GM23338 (cell line): Measurements from ENCODE around the gene GUCY1A2. TPM values are rescaled to one million over a fixed set of nuclear protein-coding genes. Genes with fewer than 3 reads are reported as not detected.

Experiments
- ATAC-seq: fragments of 200-7000 bp; cut with Tn5 transposase; 3 replicates; pipeline ENCODE4 v1.9.1; 2020
- DNase-seq: peaks from one replicate; pipeline ENCODE4 v3.0.0-alpha.2; 2015; ENCODE audit warnings: low spot score
- H2AFZ ChIP-seq: fragments of 200-600 bp; sonication (generic); 2 replicates; pipeline ENCODE4 v1.8.0; 2016; ENCODE audit warnings: antibody characterized with exemption, mild to moderate bottlenecking, moderate library complexity
- H3F3A ChIP-seq: fragments of 200-600 bp; sonication (generic); replicated peaks from 2 replicates; pipeline ENCODE4 v1.8.0; 2017; ENCODE audit warnings: antibody characterized with exemption, mixed run types, low read depth
- H3K27ac ChIP-seq: fragments of 200-600 bp; sonication (generic); 2 replicates; pipeline ENCODE4 v1.6.1; 2016; ENCODE audit warnings: low read depth
- H3K27me3 ChIP-seq: fragments of 200-600 bp; sonication (generic); 2 replicates; pipeline ENCODE4 v1.8.0; 2016; ENCODE audit warnings: mild to moderate bottlenecking, mixed run types, moderate library complexity; ENCODE audit not compliant: insufficient read depth
- H3K36me3 ChIP-seq: fragments of 200-600 bp; sonication (generic); 2 replicates; pipeline ENCODE4 v1.8.0; 2016; ENCODE audit warnings: mild to moderate bottlenecking; ENCODE audit not compliant: insufficient read depth
- H3K4me1 ChIP-seq: fragments of 200-600 bp; sonication (generic); 2 replicates; pipeline ENCODE4 v1.8.0; 2016; ENCODE audit warnings: mild to moderate bottlenecking, moderate library complexity; ENCODE audit not compliant: insufficient read depth
- H3K4me2 ChIP-seq: fragments of 200-600 bp; sonication (generic); 2 replicates; pipeline ENCODE4 v1.7.1; 2017; ENCODE audit warnings: mixed run types
- H3K4me3 ChIP-seq: fragments of 200-600 bp; sonication (generic); 2 replicates; pipeline ENCODE4 v1.6.1; 2016; ENCODE audit warnings: mixed run types
- H3K79me2 ChIP-seq: fragments of 200-600 bp; sonication (generic); replicated peaks from 2 replicates; pipeline ENCODE4 v1.8.0; 2017; ENCODE audit warnings: mild to moderate bottlenecking; ENCODE audit not compliant: insufficient read depth
- H3K9me2 ChIP-seq: fragments of 200-600 bp; sonication (generic); 2 replicates; pipeline ENCODE4 v1.8.0; 2017; ENCODE audit not compliant: insufficient read depth
- H4K20me1 ChIP-seq: fragments of 200-600 bp; sonication (generic); replicated peaks from 2 replicates; pipeline ENCODE4 v1.8.0; 2017; ENCODE audit warnings: mild to moderate bottlenecking; ENCODE audit not compliant: insufficient read depth
- H3K27ac Mint-ChIP-seq: 2 replicates; pipeline ENCODE4 v1.8.0; 2020; ENCODE audit warnings: inconsistent platforms, mild to moderate bottlenecking, moderate library complexity, mixed read lengths
- H3K27me3 Mint-ChIP-seq: 3 replicates; pipeline ENCODE4 v1.8.0; 2022; ENCODE audit warnings: low read depth, mild to moderate bottlenecking, moderate library complexity, mixed read lengths, inconsistent platforms; ENCODE audit not compliant: insufficient read depth, poor library complexity
- H3K36me3 Mint-ChIP-seq: 3 replicates; pipeline ENCODE4 v1.8.0; 2021; ENCODE audit warnings: low read depth, mild to moderate bottlenecking, inconsistent platforms, moderate library complexity, mixed read lengths
- H3K4me1 Mint-ChIP-seq: 3 replicates; pipeline ENCODE4 v1.8.0; 2020; ENCODE audit warnings: mild to moderate bottlenecking, inconsistent platforms, mixed read lengths
- H3K4me3 Mint-ChIP-seq: 3 replicates; pipeline ENCODE4 v1.8.0; 2021; ENCODE audit warnings: moderate library complexity, mild to moderate bottlenecking, inconsistent platforms, mixed read lengths
- H3K9me3 Mint-ChIP-seq: 3 replicates; pipeline ENCODE4 v1.8.0; 2020; ENCODE audit warnings: moderate library complexity, mild to moderate bottlenecking, inconsistent platforms, mixed read lengths
- CREB1 ChIP-seq: fragments of 250-450 bp; sonication (Bioruptor Pico); IDR thresholded peaks from 2 replicates; pipeline ENCODE4 v1.5.0; 2020; ENCODE audit warnings: low read depth, mild to moderate bottlenecking, moderate library complexity
- EZH2 ChIP-seq: fragments of 200-600 bp; sonication (generic); IDR thresholded peaks from one replicate; pipeline ENCODE4 v1.8.0; 2017; ENCODE audit warnings: antibody characterized with exemption, mild to moderate bottlenecking, low read depth; ENCODE audit not compliant: unreplicated experiment
- EZH2phosphoT487 ChIP-seq: fragments of 200-600 bp; sonication (generic); IDR thresholded peaks from one replicate; pipeline ENCODE4 v1.8.1; 2018; ENCODE audit warnings: antibody characterized with exemption; ENCODE audit not compliant: unreplicated experiment
- JUNB ChIP-seq: IDR thresholded peaks from one replicate; pipeline ENCODE4 v1.6.1; 2016; ENCODE audit warnings: antibody characterized with exemption; ENCODE audit not compliant: unreplicated experiment
- NANOG ChIP-seq: IDR thresholded peaks from 2 replicates; pipeline ENCODE4 v1.6.1; 2016; ENCODE audit warnings: antibody characterized with exemption, borderline replicate concordance
- POLR2AphosphoS5 ChIP-seq: IDR thresholded peaks from 2 replicates; pipeline ENCODE4 v1.6.1; 2016; ENCODE audit warnings: antibody characterized with exemption, low read depth
- STAT1 ChIP-seq: IDR thresholded peaks from one replicate; pipeline ENCODE4 v1.6.1; 2016; ENCODE audit warnings: antibody characterized with exemption; ENCODE audit not compliant: unreplicated experiment
- ZNF114 ChIP-seq: fragments of 250-450 bp; sonication (Bioruptor Pico); IDR thresholded peaks from 2 replicates; pipeline ENCODE4 v1.5.0; 2020; ENCODE audit warnings: mild to moderate bottlenecking, moderate library complexity
- ZNF331 ChIP-seq: fragments of 250-450 bp; sonication (Bioruptor Pico); IDR thresholded peaks from 2 replicates; pipeline ENCODE4 v1.5.0; 2020; ENCODE audit warnings: low read depth, mild to moderate bottlenecking, moderate library complexity
- polyA plus RNA-seq: library from polyadenylated mRNA; unstranded; fragments of >200 nt; fragmentation: Nextera tagmentation; extraction: Ambion mirVana; gene quantifications from 2 replicates; pipeline ENCODE4 v1.2.1, GENCODE V29; 2016
- total RNA-seq: library from RNA; depleted of rRNA; stranded (reverse); fragments of >200 nt; shearing (Covaris generic); gene quantifications from 2 replicates; pipeline ENCODE4 v1.2.3, GENCODE V29; 2014
- TF ChIP-seq, protein P1 (sequence below), 2 experiments: fragments of 200-600 bp in 1 of 2; sonication (generic) in 1 of 2; conservative IDR thresholded peaks; 2 replicates each; pipeline versions ENCODE4 v1.5.1 to v1.6.1; 2016 to 2017; ENCODE audit warnings: antibody characterized with exemption in 2 of 2, low read depth in 2 of 2, mild to moderate bottlenecking in 2 of 2, moderate library complexity in 1 of 2
- TF ChIP-seq, protein P2 (sequence below): IDR thresholded peaks from 2 replicates; pipeline ENCODE4 v1.6.1; 2016; ENCODE audit warnings: antibody characterized with exemption
- TF ChIP-seq, protein P3 (sequence below): IDR thresholded peaks from one replicate; pipeline ENCODE4 v1.6.1; 2018; ENCODE audit warnings: antibody characterized with exemption; ENCODE audit not compliant: unreplicated experiment

GUCY1A2 gene
- total and polyA plus RNA-seq, 2 experiments from 2014 or later, result 0.36 to 1.4 TPM

DNA sequence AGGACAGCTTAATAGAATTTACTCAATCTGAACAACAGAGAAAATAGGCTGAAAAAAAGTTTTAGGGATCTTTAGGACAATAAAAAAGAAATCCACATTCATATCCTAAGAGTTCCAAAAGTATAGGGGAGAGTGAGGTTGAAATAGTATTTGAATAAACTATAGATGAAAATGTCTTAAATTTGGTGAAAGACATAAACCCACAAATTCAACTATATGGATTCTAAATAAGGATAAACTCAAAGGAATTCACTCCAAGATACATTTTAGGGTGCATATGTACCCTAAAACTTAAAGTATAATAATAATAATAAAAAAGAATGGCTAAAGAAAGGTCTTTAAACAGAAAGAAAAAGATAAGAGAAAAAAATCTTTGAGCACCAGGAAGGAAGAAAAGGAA is 203.1 kb downstream of the GUCY1A2 start (continued):
- no peak for TF ChIP-seq STAT1
- no peak for TF ChIP-seq EZH2phosphoT487
- TF ChIP-seq NANOG, result no peak
- TF ChIP-seq EZH2, result no peak
- no peak for TF ChIP-seq CREB1
- no peak for TF ChIP-seq ZNF114 (CRISPR knock-in tag)
- TF ChIP-seq, protein P1, sequence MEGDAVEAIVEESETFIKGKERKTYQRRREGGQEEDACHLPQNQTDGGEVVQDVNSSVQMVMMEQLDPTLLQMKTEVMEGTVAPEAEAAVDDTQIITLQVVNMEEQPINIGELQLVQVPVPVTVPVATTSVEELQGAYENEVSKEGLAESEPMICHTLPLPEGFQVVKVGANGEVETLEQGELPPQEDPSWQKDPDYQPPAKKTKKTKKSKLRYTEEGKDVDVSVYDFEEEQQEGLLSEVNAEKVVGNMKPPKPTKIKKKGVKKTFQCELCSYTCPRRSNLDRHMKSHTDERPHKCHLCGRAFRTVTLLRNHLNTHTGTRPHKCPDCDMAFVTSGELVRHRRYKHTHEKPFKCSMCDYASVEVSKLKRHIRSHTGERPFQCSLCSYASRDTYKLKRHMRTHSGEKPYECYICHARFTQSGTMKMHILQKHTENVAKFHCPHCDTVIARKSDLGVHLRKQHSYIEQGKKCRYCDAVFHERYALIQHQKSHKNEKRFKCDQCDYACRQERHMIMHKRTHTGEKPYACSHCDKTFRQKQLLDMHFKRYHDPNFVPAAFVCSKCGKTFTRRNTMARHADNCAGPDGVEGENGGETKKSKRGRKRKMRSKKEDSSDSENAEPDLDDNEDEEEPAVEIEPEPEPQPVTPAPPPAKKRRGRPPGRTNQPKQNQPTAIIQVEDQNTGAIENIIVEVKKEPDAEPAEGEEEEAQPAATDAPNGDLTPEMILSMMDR (conservative IDR thresholded peaks at IDR 0.05; ENCODE audit: low read depth in 2 of 2), result no peak
- no peak for TF ChIP-seq ZNF331 (CRISPR knock-in tag)

DNA sequence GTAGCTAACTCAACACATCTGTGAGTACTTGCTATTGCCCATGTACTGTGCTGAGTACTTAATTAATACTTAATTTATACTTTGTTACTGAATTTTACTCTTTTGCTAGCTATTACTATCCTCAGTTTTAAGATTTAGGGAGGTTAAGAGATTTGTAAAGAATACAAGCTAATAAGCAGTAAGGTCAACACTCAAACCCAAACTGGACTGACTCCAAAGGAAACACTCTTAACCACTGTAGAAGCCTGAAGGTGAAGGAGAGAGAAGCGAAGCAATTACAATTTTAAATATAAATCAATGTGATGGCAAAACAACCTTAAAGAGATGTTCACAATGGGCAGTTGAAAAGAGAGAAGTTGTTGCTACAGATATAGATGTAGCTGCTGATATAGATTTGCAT is 204.5 kb downstream of the GUCY1A2 start:
- H2AFZ ChIP-seq, result no peak overlapping the region
- no peaks in the 10 kb centered on the region for H3K79me2 ChIP-seq
- H3K27ac ChIP-seq, result no peak overlapping the region
- DNase-seq (no peak), ATAC-seq (no peak)
- no peaks in the 10 kb centered on the region for H3K36me3 ChIP-seq
- H3K27me3 ChIP-seq, result no peaks in the 10 kb centered on the region
- Mint-ChIP-seq H3K36me3 (no peaks in the 10 kb centered on the region), H3K4me3 (no peak overlapping the region), H3K27me3 (no peaks in the 10 kb centered on the region), H3K27ac (no peak overlapping the region), H3K4me1 (no peaks in the 10 kb centered on the region), H3K9me3 (no peaks in the 10 kb centered on the region)
- no peaks in the 10 kb centered on the region for H3K4me1 ChIP-seq
- no peaks in the 10 kb centered on the region for H4K20me1 ChIP-seq
- H3K4me2 ChIP-seq, result no peak overlapping the region
- H3F3A ChIP-seq, result no peaks in the 10 kb centered on the region
- H3K4me3 ChIP-seq, result no peak overlapping the region
- H3K9me2 ChIP-seq, result no peaks in the 10 kb centered on the region
- TF ChIP-seq, protein P1 (conservative IDR thresholded peaks at IDR 0.05; ENCODE audit: low read depth in 2 of 2), result no peak
- TF ChIP-seq, protein P2, sequence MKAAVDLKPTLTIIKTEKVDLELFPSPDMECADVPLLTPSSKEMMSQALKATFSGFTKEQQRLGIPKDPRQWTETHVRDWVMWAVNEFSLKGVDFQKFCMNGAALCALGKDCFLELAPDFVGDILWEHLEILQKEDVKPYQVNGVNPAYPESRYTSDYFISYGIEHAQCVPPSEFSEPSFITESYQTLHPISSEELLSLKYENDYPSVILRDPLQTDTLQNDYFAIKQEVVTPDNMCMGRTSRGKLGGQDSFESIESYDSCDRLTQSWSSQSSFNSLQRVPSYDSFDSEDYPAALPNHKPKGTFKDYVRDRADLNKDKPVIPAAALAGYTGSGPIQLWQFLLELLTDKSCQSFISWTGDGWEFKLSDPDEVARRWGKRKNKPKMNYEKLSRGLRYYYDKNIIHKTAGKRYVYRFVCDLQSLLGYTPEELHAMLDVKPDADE, result no peak
- TF ChIP-seq JUNB, result no peak
- TF ChIP-seq CREB1, result no peak
- TF ChIP-seq, protein P3, sequence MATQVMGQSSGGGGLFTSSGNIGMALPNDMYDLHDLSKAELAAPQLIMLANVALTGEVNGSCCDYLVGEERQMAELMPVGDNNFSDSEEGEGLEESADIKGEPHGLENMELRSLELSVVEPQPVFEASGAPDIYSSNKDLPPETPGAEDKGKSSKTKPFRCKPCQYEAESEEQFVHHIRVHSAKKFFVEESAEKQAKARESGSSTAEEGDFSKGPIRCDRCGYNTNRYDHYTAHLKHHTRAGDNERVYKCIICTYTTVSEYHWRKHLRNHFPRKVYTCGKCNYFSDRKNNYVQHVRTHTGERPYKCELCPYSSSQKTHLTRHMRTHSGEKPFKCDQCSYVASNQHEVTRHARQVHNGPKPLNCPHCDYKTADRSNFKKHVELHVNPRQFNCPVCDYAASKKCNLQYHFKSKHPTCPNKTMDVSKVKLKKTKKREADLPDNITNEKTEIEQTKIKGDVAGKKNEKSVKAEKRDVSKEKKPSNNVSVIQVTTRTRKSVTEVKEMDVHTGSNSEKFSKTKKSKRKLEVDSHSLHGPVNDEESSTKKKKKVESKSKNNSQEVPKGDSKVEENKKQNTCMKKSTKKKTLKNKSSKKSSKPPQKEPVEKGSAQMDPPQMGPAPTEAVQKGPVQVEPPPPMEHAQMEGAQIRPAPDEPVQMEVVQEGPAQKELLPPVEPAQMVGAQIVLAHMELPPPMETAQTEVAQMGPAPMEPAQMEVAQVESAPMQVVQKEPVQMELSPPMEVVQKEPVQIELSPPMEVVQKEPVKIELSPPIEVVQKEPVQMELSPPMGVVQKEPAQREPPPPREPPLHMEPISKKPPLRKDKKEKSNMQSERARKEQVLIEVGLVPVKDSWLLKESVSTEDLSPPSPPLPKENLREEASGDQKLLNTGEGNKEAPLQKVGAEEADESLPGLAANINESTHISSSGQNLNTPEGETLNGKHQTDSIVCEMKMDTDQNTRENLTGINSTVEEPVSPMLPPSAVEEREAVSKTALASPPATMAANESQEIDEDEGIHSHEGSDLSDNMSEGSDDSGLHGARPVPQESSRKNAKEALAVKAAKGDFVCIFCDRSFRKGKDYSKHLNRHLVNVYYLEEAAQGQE, result no peak
- no peak for TF ChIP-seq NANOG
- TF ChIP-seq EZH2phosphoT487, result no peak
- TF ChIP-seq STAT1, result no peak
- no peak for TF ChIP-seq ZNF114 (CRISPR knock-in tag)
- TF ChIP-seq ZNF331 (CRISPR knock-in tag), result no peak
- TF ChIP-seq POLR2AphosphoS5, result no peak
